Middle frontal gyrus (tissue), 1 donor: Measurements from ENCODE around the gene IQGAP3.
"Not testable (repeated sequence)": the region's sequence is repeated elsewhere in the genome, so short reads cannot be mapped to it uniquely, and the experiment has no call there.

Source experiments
- DNase-seq: peaks from one replicate; pipeline ENCODE4 v3.0.0-alpha.2; 2015; ENCODE audit warnings: low spot score; ENCODE audit errors: extremely low spot score

Gene IQGAP3, protein sequence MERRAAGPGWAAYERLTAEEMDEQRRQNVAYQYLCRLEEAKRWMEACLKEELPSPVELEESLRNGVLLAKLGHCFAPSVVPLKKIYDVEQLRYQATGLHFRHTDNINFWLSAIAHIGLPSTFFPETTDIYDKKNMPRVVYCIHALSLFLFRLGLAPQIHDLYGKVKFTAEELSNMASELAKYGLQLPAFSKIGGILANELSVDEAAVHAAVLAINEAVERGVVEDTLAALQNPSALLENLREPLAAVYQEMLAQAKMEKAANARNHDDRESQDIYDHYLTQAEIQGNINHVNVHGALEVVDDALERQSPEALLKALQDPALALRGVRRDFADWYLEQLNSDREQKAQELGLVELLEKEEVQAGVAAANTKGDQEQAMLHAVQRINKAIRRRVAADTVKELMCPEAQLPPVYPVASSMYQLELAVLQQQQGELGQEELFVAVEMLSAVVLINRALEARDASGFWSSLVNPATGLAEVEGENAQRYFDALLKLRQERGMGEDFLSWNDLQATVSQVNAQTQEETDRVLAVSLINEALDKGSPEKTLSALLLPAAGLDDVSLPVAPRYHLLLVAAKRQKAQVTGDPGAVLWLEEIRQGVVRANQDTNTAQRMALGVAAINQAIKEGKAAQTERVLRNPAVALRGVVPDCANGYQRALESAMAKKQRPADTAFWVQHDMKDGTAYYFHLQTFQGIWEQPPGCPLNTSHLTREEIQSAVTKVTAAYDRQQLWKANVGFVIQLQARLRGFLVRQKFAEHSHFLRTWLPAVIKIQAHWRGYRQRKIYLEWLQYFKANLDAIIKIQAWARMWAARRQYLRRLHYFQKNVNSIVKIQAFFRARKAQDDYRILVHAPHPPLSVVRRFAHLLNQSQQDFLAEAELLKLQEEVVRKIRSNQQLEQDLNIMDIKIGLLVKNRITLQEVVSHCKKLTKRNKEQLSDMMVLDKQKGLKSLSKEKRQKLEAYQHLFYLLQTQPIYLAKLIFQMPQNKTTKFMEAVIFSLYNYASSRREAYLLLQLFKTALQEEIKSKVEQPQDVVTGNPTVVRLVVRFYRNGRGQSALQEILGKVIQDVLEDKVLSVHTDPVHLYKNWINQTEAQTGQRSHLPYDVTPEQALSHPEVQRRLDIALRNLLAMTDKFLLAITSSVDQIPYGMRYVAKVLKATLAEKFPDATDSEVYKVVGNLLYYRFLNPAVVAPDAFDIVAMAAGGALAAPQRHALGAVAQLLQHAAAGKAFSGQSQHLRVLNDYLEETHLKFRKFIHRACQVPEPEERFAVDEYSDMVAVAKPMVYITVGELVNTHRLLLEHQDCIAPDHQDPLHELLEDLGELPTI (N-terminal part only)

DNA sequence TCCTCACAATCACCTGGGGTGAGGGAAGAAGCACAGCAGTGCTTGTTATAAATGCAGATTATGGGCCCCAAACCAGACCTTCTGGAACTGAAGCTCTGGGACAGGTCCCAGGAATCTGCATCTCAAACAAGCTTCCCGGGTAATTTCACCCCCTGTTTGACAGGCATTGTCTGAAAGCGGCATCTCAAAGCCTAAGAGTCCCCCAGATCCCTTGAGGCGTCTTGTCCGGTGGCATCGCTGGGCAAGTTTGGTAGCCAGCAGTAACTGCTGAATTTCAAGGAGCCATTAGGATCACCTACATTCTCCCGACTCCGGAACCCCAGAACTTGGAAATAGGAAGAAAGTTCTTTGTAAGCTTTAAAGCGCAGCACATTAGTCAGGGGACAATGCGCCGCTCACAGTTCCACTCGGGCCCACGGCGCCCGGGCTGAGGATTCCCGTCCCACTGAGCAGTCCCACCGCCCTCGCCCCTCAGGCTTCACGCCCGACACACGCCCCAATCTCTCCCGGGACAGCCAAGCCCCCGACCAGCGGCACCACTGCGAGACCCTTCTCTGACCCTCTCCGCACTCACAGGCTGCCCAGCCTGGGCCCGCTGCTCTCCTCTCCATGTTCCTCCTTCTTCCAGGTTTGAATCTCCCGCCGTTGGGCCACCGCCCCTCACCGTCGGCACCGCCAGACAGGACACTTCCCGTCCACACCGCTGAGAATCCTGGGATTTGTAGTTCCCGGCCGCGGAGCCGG, at the start of gene IQGAP3:
Gene IQGAP3 (minus strand): TSS at position 647 of the 744 bp plus-strand sequence. CDS start 36 bp downstream, at position 611.
- peak; percentile 47 for DNase-seq

DNA sequence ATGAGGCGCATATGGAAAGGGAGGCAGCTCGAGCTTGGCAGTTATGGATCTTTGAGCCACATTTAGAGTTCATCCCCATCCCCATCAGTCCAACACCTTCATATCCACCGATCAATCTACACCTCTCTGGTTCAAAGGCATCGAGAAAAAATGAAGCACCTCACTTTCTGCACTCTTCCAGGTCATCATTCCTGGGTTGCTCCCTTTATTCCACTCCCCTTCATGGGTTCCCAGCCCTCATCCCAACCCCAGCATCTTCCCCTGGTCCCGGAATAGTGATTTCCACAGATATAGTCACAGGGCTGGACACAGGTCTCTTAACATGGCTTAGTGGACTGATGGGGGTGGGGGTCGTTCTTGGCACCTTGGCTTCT, 47.2 kb upstream of the IQGAP3 start:
- no peak for DNase-seq

DNA sequence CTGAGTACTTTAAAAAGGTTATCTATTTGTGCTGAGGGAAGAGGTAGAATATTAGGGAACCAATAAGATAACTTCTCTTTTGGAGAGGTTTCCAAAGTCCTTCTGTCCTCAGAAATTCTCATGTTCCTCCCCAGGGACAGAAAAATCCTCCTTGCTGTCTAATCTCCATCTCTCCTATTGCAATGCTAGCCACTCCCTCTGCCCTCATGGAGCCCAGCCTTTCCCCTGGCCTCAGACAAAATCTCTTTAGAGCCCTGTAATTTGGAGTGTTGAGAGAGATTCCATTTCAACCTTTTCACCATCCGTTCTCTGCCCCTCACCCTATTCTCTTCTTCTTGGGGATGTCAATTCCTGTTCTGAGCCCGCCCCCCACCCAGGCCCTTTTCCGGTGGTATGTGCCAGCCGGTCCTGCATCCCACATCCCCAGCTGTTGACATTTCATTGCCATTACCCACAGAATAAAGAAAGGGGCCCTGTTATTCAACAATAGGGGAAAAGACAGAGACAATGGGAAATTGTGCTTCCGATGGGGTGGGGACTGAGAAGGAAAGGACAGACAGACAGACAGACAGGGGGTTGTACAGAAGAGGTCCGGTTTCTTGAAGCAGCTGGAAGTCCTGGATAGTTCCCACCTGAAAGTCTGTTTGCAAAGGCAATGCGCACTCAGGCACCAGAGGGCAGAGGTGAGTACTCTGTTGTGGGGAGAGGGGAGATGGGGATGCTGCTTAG, 46.7 kb upstream of the IQGAP3 start, which contains the start of gene HAPLN2:
Gene HAPLN2 (plus strand): TSS at position 563 of the 729 bp plus-strand sequence. CDS start 4,076 bp downstream, outside the sequence.
- DNase-seq, result no peak

- peak; percentile 71 for DNase-seq
Observed at GRCh38 chr1:156616463-156616862, 44.1 kb upstream of the IQGAP3 start.

DNA sequence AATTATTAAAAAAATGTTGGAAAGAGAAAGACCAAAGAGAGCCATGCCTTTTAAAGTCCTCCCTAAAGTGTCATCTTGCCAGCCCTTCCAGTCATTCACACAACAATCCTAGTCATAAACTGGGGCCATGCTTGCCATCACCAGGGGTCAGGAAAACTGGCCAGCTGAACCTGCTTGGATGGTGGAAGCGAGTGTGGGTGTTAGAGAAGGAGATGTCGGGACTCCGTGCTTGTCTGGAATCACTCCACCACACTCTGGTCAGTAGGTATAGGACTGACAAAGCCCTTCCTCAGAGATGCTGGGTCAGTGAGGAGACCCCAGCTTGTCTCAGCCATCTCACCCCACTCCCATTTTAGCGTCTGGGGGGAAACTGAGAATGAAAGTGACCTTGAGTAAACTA, 43.6 kb upstream of the IQGAP3 start:
- DNase-seq, result no peak

- DNase-seq, result no peak
Observed at GRCh38 chr1:156612666-156613065, 40.3 kb upstream of the IQGAP3 start.

DNA sequence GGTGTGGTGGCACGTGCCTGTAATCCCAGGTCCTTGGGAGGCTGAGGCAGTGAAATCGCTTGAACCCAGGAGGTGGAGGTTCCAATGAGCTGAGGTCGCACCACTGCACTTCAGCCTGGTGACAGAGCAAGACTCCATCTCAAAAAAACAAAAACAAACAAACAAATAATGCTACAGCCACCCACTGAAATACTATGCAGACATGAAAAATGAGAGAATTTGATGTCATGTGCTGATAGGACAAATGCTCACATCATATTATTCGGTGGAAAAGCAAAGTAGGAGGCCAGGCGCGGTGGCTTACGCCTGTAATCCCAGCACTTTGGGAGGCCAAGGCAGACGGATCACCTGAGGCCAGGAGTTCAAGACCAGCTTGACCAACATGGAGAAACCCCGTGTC, 37.7 kb upstream of the IQGAP3 start:
- DNase-seq, result not testable (repeated sequence)

DNA sequence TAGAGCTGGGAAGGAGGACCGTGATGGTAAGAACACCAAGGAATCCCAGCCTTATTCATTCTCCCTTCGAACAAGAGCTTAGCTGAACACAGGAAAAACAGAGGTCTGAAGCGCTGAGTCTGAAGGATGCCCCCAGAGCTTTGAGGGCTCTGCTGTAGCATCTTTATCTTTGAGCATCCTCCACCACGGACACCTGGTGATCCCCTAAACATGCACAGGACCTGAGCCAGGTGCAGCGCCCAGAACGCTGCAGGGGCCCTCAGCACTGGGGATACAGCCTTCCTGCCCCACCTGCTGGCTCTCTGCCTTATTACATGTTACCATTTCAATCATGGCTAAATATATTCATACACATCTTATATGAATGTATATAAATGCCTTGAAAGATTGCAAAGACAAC, 36.6 kb upstream of the IQGAP3 start:
- no peak for DNase-seq

- DNase-seq, result peak; percentile 70
Observed at GRCh38 chr1:156608036-156608674, 35.8 kb upstream of the IQGAP3 start.

DNA sequence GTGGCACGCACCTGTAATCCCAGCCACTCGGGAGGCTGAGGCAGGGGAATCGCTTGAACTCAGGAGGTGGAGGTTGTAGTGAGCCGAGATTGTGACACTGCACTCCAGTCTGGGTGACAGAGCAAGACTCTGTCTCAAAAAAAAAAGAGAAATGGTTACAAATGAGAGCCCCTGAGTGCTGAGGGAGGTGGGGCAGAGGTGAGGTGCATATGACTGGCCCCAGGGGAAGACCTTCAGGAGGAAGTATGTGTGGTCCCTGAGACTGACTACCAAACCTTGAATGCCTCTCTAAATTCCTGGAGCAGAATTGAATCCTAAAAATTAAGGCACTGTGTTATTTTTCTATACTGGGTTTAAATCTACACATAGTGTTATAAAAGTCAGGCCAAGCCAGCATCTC, 35.0 kb upstream of the IQGAP3 start:
- not testable (repeated sequence) for DNase-seq

GRCh38 chr1:156602557-156602993, 30.2 kb upstream of the IQGAP3 start:
- no peak for DNase-seq

- no peak for DNase-seq
Observed at GRCh38 chr1:156601892-156602291, 29.5 kb upstream of the IQGAP3 start.

DNA sequence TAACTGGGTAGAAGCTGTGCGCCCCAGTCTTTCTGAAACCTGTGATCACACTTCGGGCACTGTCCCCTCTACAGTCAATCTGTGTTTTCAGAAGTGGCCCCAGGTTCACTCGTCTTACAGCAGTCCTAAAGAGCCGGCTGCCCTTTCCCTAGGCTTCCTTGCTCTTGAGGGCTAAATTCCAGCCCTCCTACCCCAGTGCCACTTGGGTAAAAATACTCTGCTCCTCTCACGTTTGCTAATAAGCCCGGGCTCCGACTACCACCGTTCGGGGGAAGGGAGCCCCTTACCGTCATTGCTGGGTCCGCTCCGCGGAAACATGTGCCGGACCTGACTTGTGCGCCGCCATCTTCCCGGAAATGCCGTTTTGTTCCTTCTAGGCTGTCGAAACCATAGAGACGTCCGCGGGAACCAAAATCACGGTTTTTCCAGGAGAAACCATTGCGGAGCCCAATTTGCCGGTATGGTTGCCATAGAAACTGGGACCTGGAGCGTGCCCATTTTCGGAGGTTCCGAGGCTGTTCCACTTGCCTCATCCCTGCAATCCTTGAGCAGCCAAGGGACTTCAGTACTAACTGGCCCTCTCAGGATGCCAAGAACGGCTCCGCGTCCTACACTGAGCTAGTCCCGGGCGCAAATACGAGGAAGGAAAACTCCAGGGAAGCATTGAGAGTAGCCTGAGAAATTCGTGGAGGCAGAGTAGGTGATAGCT, 28.9 kb upstream of the IQGAP3 start, which contains the start of gene GPATCH4:
Gene GPATCH4 (minus strand): TSS at position 358 of the 709 bp plus-strand sequence.
- DNase-seq, result peak; percentile 88

- DNase-seq, result no peak
Observed at GRCh38 chr1:156600733-156601121, 28.4 kb upstream of the IQGAP3 start.

DNA sequence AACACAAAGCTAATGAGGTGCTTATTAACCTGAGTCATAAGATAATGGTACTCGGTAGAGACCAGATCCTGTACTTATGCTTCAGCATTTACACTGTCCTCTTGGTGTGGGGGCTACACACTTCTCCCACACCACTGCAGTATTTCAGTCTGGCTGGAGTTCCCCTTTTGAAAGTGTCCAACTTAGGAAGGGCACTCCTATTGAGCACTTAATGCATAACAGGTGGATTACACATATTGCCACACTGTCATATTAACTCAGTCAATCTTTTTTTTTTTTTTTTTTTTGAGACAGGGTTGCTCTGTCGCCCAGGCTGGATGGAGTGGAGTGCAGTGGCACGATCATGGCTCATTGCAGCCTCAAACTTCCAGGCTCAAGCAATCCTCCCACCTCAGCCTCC, 27.4 kb upstream of the IQGAP3 start:
- DNase-seq, result no peak

GRCh38 chr1:156598731-156599432, 26.5 kb upstream of the IQGAP3 start:
- DNase-seq, result no peak

DNA sequence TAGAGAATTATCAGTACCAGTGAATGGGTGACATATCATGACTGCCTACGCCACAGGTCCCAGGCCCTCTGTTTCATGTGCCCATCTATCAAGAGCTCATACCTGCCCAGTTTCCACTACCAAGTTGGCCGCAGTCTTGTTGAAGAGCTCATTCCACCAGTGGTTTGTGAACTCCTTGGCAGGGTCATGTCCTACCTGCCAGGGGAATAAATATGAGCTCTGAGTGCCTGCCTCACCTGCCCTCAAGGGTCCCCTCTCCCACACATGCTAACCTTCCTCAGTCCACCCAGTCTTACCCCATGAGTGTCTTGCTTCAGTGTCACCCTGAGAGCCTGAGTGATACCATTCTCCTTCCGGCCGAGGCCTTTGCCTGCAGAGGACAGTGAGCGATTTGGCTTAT, 25.8 kb upstream of the IQGAP3 start:
- DNase-seq, result no peak

GRCh38 chr1:156596426-156596825, 24.1 kb upstream of the IQGAP3 start:
- DNase-seq, result no peak
